SIG-M5 treated with dmso at 0.1 percent for 504 hours (cell line): ENCODE data around the gene ZNF574.
"Not testable (repeated sequence)": the region's sequence is repeated elsewhere in the genome, so short reads cannot be mapped to it uniquely, and the experiment has no call there.

Experiments used
- DNase-seq: peaks from one replicate; lab custom pipeline; 2025; ENCODE audit not compliant: unreplicated experiment; lab: John Stamatoyannopoulos, UW

The ZNF574 gene, protein sequence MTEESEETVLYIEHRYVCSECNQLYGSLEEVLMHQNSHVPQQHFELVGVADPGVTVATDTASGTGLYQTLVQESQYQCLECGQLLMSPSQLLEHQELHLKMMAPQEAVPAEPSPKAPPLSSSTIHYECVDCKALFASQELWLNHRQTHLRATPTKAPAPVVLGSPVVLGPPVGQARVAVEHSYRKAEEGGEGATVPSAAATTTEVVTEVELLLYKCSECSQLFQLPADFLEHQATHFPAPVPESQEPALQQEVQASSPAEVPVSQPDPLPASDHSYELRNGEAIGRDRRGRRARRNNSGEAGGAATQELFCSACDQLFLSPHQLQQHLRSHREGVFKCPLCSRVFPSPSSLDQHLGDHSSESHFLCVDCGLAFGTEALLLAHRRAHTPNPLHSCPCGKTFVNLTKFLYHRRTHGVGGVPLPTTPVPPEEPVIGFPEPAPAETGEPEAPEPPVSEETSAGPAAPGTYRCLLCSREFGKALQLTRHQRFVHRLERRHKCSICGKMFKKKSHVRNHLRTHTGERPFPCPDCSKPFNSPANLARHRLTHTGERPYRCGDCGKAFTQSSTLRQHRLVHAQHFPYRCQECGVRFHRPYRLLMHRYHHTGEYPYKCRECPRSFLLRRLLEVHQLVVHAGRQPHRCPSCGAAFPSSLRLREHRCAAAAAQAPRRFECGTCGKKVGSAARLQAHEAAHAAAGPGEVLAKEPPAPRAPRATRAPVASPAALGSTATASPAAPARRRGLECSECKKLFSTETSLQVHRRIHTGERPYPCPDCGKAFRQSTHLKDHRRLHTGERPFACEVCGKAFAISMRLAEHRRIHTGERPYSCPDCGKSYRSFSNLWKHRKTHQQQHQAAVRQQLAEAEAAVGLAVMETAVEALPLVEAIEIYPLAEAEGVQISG

DNA sequence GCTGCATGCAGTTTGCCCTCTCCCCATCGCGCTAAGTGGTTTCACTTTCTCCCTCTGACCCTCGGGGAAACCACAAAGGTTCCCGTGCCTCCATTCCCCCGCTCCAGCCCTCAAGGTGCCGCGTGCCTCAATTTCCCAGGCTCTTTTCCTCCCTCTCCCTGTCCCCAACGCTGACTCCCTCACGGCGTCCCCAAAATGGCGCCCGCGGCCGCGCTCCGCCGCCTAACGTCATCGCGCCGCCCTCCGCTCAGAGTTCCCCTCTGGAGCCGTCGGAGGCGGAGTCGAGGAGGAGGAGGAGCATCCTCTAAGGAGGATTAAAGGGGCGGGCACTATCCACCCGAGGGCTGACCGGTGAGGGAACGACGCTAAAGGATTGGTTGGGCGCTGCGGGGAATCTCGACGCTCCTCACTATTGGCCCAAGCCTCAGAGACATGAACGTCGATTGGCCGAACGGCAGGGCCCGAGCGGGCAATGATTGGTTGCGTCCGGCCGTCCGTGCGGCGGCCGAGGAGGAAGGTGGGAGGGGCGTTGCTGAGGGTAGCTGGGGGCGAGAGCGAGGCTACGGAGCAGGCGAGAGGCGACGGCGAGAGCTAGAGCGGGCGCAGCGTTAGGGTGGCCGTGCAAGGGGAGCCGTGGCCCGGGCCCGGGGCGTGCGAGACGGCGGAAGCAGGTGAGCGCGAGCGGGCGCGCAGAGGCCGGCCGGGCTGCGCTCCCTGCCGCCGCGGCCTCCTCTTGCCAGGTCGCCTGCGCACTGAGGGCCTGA is at the start of gene ZNF574:
ZNF574 (plus strand) TSS at position 551 of the 764 bp plus-strand sequence. CDS start 2,441 bp downstream, outside the sequence.
- DNase-seq, result peak; percentile 98

DNA sequence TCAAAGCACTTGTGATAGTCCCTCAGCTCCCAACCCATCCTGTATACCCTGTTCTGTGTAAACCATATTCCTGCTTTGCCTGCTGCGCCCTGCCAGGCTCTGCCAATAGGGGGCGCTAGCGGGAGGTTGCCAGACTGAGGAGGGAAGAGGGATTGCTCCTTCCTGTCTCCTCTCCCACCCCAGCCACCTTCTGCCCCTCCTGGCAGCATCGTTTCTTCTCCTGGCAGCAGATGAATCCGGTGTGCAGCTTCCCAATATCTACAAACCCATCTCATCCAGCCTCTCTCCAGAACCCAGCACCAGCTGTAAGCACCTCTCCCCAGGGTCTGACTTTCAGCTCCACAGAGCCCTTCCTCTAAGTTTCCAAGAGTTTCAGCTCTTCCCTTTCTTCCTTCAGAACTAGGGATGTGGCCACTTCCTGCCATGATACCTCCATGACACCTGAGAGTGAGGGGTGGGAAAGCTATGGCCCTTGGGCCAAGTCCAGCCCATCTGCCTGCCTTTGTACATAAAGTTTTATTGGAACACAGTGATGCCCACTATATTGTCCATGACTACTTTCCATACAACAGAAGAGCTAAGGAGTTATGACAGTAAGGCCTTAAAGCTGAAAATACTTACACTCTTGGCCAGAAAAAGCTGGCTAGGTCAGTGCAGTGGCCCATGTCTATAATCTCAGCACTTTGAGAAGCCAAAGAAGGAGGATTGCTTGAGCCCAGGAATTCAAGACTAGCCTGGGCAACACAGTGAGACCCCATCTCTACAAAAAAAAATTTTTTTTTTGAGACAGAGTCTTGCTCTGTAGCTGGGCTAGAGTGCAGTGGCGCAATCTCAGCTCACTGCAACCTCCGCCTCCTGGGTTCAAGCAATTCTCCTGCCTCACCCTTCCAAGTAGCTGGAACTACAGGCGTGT is 47.4 kb upstream of the ZNF574 start:
- no peak for DNase-seq

DNA sequence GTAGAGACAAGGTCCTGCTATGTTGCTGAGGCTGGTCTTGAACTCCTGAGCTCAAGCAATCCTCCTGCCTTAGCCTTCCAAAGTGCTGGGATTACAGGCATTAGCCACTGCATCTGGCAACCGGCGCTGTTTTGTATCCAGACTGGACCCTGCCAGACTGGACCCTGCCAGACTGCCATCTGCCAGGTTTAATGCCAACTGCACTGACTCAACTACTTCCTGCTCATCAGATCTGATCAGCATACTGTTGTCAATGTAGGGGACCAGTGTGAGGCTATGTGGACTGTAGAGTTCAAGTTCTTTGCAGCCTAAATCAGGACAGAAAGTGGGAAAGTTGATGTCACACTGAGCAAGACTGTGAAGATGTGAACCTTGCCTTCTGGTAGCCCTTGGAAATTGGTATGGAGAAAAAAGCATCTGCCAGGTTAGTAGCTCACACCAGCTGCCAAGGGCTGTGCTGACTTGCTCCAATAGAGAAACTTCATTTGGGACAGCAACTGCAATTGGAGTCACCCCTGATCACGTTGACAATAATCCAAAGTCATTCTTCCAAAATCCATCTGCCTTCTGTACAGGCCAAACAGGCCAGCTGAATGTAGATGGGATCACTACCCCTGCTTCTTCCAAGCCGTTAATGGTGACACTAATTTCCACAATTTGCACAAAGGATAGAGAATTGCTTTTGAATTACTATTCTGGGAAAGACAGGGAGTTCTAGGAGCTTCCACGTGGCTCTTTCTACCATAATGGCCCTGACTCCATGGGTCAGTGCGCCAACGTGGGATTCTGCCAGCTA is 45.1 kb upstream of the ZNF574 start:
- no peak for DNase-seq

DNA sequence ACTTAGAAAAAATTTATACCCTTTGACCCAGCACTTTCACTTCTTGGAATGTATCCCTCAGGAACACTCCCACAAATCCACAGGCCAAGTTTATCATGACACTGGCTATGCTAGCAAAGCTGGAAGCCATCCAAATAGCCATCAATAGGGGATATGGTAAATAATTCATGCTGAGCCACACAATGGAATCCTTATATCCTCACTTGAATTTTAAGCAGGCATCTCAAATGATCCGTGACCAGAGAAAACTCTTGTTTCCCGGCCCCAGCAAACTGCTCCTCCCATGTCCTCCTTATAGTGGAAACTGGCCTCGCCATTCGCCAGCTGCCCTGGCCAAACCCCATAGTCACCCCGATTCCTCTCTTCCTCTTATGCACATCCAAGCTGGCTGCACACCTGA is 43.5 kb upstream of the ZNF574 start:
- no peak for DNase-seq

DNA sequence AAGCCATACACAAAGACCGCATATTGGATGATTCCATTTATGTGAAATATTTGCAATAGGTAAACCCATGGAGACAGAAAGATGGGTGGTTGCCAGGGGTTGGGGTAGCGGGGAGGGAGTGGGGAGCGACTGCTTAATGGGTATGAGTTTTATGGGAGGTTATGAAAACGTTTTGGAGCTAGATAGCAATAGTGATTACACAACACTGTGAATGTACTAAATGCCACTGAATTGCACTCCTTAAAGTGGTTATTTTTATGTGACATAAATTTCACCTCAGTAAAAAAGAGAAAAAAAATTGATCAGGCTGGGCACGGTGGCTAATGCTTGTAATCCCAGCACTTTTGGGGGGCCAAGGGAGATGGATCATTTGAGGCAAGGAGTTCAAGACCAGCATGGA is 42.6 kb upstream of the ZNF574 start:
- no peak for DNase-seq

DNA sequence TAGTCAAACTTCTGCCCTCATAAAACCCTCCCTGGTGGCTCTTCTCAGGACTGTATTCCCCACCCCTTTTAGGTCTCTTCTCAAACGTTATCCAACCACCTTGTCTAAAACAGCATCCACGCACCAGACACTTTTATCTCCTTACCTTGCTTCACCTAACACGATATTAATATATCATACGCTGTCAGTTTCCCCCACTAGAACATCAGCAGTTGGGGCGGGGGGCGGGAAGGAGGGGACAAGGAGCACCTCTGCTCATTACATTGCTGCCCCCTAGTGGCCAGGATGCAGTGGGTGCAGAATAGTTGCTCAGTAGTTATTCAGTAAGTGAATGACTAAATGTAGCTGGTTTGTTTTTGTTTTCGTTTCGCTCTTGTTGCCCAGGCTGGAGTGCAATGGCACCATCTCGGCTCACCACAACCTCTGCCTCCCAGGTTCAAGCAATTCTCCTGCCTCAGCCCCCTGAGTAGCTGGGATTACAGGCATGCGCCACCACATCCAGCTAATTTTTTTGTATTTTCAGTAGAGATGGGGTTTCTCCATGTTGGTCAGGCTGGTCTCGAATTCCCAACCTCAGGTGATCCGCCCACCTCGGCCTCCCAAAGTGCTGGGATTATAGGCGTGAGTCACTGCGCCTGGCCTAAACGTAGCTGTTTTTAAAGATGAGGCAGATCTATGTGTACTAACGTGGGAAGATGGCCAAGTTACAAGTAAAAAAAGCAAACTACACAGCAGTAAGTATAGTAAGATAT is 41.1 kb upstream of the ZNF574 start:
- peak; percentile 59 for DNase-seq

DNA sequence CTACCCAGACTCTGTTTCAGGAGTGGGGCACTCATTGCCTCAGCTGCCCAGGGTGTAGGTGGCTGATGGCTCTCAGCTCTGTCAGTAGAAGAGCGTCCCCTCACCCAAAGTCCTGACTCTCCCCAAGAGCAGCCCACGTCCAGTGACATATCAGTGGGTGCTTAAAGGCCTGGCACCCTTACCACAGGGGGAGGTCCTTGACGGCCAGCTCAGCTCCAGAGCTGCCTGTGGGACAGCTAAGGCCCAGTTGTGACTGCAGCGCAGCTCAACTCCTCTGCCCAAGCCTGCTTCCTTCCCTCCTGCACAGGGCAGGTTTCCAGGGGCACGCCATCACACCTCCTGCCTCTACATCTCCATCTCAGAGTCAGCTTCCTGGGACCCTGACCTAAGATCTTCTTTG is 38.3 kb upstream of the ZNF574 start:
- DNase-seq, result no peak

DNA sequence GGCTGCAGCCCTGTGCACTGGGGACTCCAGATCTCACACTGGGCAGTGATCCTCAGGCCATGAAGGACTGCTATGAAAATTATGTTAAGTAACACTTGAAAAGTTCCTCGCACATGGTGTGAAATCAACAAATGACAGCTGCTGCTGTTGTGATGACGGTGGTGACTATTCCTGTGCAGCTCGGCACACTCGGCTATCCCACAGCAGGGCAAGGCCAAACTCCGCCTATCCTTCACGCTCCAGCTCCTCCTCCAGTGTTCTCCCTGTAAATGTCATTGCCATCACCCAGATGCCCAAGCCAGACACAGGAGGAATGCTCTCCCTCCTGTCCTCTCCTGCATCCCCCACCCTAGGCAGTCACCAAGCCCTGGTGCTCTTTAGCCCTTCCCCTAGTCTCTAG is 37.3 kb upstream of the ZNF574 start:
- no peak for DNase-seq

DNA sequence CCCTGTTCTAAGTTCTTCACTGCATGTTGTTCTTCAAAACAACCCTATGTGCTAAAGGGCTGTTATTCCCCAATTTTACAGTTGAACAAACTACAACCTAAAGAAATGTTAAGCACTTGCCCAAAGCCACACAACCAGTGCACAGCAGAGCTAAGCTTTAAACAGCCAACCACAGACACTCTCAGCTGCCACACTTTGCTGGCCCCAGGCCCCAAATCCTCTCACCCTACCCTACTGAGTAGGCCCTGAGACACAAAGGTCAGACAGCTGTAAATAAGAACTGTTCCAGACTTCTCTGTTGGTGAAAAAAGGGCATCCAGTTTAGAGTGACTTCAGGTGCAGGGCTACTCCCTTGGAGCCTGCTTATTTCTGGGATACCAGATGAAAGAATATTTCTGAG is 35.9 kb upstream of the ZNF574 start:
- no peak for DNase-seq

DNA sequence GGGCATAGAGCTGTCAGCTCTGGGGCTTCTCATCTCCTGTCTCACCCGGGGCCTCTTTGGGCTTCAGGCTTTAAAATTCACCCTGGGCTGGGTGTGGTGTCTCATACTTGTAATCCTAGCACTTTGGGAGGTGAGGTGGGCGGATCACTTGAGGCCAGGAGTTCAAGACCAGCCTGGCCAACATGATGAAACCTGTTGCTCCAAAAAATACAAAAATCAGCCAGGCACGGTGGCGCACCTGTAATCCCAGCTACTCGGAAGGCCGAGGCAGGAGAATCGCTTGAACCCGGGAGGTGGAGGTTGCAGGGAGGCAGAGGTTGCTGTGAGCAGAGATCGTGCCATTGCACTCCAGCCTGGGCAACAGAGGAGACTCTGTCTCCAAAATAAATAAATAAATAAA is 35.5 kb upstream of the ZNF574 start:
- not testable (repeated sequence) for DNase-seq

DNA sequence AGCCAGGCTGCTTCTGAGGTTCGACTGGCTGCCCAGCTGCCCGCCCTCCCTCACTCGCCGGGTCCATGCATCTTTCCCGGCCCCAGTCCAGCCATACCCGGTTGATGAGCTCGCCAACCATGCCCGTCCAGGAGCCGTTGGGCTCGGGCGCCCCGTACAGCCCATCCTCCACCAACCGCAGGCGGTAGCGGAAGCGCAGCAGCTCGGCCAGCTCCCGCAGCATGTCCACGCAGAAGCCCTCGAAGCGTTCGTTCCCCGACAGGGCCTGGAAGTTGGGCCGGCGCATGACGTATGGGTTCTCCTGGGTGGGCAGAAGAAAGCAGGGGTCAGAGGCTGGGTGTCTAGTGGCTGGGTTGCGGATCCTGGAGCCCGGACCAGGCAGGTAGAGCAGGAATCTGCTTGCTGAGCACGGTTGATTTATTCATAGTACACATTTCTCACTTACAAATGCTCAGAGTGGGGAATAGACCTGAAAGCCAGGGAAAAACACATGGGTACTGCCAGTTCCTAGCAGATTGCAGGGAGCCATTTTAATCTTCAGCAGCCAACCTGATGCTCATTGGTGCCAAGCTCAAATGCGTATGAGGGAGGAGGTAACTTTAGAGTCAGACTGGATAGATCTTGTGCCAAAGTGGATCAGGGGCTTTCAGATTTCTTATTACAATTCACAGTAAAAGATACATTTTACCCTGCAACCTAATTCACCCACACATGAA is 33.4 kb upstream of the ZNF574 start:
- DNase-seq, result no peak

DNA sequence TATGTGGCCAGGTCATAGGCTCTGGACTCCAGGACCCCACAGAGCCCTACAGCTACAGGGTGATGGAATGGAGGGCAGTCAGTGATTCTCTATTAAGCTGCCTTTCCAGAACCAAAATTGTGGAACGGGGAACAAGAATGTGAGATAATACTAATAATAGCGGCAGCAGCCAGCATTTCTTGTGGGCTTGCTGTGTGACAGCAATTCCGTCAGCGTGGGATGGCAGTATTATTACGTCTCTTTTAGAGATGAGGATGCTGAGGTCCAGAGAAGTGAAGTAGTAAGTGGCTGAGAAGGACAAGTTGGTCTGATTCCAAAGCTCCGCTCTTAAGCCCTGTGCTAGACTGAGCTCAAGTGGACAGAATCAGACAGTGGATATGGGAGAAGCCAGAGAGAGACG is 30.4 kb upstream of the ZNF574 start:
- no peak for DNase-seq

DNA sequence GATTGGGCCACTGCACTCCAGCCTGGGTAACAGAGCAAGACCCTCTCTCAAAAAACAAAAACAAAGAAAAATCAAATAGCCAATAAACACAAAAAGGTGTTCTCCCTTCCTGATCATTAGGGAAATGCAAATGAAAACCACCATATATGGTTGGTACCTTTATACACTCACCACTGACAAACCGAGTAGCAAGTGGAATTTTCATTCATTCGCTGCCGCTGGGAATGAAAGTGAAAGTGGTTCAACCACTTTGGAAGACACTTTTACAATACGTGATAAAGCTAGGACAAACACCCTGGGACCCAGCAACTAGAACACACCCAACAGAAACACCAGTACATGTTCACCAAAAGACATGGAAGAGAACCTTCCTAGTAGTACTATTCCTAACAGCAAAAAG is 27.0 kb upstream of the ZNF574 start:
- no peak for DNase-seq

DNA sequence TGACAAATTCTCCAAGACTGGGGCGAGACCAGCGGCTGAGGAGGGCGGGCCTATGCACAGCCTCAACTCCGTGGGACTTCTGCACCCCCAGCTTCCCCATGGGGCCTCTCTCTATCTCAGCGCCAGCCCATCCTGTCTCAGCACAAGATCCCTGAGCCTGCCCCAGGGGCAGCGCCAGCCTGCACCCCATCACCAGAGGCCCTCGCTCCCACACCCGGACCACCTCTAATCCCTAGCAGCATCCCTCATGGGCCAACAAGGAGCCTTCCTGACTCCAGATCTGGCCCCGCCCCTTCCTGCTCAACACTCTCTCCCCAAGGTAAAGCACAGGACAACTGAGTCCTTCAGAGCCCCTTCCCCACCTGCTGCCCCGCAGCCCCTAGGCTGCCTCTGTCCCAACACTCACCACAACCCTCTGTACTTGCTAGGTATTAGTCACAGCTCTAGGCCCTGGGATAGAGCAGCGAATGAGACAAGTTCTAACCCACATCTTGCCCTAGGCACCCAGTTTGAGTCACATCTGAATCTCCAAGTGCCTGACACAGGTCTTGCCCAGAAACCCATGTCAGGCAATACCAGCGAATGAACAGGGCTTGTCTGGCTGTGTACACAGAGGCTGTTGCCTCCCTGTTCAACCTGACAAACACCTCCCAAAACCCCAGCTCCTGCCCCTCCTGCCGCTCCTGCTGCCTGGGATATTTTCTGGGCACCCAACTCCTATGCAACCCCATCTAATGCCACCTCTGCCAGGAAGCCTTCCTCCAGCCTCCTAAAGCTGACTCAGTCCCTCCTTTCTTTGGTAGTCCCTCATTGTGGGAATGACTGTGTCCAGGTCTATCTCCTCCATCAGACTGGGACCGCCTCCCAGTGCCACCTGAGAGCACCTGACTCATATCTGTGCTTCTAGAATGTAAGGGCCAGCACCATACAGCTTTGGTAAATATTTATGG is 24.5 kb upstream of the ZNF574 start:
- peak; percentile 36 for DNase-seq

DNA sequence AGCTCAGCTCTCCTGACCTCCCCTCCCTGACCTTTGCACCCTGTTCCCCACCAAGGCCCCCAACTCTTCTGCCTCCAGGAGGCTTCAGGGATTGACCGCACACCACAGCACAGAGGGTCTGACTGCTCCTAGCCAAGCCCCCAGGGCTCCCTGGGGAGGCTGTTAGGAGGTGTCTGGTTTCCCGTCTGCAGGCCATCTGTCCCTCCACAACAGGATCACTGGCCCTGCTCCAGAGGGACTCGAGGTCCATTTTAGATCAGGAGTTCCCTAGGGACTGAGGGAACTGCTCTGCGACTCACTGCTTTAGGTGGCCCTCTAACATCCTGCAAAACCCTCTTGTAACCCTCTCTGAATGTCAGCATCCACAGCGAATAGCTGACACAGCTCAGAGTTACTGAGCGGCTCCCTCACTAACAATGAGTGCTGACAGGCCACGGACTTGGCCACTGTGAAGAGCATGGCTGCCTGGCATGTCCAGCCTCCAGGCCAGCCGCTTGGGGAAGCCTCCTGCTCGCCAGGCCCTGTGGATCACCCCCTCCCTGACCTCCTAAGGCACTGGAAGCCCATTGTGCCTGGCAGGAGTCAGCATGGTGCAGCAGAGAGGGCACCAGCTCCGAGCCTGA is 23.6 kb upstream of the ZNF574 start:
- DNase-seq, result no peak

DNA sequence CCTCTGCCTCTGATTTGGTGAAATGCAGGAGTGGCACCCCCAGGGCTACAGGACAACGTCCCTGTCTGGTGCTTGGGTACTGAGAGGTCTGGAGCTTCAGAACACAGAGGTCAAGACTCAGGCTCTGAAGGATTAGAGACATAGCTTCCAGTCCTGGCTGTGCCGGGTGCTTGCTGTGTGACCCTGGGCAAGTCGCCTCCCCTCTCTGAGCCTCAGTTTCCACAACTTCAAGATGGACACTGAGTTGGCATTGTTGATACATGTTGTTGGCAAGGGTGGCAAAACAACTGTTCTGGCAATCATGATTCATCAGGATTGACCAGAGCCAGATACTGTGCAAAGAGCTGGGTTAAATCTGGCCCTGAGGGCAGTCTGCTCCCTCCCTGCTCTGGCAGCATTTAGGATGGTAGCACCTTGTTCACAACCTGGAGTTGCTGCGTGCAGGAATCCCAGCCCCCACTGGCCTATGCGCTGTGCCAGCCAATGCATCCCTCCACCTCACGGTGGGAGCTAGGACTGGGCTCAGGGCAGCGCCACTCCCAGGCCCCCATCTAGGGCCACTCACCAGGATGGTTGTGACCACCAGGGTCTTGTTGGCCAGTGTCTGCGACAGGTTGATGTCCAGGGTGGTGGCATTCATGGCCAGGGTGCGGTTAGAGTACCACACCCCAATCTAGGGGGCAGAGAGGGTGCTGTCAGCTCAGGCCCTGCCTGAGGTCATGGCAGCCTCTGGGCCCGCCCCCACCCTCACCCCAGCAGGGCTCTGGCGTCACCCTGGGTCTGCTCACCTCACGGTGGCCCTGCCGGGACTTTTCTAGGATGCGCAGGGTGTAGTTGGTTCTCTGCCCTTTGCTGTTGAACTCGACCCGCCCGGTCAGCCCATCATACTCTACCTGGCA is 22.7 kb upstream of the ZNF574 start:
- DNase-seq, result no peak
